HG03060 (cell line): Measurements from ENCODE around the gene UGT1A7.
"Not testable (repeated sequence)": the region's sequence is repeated elsewhere in the genome, so short reads cannot be mapped to it uniquely, and the experiment has no call there.

Source experiments
- ATAC-seq: cut with Tn5 transposase; IDR thresholded peaks from one replicate; pipeline ENCODE4 v1.9.1; 2021; ENCODE audit warnings: low read depth, moderate number of reproducible peaks; ENCODE audit not compliant: unreplicated experiment

The UGT1A7 gene

DNA sequence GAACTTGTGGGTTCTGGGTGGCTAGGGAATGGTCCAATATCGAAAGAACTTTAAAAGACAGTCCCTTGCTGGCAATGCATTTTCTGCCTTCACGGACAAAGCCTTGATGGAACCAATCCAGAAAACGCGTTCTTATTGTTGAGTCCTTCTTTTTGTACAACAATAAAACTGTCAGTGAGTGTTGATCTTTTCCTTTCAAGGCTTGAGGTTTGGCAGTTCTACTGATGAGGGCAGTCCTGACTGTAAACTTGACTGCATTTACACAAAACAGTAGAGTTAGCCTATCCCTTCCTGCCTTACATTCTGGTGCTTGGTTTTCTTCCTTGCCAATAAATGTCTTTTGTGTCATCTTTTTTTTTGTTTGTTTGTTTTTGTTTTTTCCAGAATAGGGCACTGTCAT lies 2.5 kb upstream of the UGT1A7 start:
- ATAC-seq = no peak

DNA sequence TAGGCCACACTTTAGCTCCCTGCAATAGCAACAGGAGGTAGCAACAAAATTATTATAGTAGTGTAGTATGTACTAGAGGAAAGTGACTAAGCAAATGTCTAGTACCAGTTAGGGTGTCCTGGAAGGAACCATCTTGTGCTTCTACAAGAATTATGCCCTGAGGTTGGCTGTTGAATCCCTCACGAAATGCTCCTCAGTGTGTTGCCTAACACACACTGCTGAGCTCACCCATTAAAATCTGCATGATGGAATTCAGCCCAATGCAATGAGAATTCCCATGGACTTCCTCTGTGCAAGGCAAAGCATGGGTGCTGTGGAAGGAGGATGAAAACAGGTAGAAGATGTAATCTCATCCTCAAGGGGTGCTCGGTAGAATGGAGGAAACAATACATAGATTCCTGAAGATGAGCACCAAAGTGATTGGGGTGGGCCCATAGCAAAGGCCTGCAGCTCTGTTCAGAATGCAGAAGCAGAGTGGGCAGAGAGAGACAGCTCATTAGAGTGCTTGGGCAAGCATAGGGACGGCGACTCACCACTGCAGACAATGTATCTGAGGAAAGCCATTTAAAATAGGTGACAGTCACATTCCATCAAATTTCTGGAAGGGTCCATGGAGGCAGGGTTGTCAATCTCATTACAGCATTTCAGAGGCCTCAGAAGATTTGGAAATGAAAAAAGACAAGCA lies 1.2 kb upstream of the UGT1A7 start:
- ATAC-seq = no peak

DNA sequence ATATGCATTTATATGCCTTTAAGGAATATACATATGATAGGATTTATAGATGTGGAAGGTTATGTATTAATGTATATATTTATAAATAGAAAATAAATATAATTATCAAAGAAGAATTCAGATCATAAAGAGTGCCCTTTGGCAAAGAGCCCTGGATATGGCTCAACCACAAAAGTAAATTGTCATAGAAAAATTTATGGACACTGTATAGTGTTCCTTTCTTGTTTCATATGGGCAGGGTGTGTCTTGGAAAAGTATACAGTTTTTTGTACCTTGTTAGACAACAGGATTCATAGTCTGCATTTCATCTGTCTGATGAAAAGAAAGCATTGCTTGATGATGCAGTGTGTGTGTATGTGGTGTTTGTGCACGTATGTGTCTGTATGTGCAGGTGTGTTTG lies 2.9 kb downstream of the UGT1A7 start:
- ATAC-seq = no peak

DNA sequence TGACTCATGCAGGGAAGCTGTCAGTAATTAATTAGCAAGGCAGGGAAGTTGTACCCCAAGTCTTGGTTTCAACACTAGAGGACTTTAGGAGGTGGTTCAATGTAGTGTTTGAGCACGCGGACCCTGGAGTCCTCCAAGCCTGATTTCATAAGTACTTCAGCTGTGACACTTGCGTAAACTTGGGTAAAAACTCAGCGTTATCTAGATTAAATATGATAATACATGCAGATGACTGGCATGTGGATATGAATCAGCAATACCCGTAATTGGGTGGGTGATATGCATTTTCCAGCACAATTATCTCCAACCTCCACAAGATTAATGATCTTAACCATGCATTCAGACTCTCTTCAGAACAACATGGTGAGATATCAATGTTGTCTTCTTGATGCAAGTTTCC lies 5.2 kb downstream of the UGT1A7 start:
- ATAC-seq = no peak

DNA sequence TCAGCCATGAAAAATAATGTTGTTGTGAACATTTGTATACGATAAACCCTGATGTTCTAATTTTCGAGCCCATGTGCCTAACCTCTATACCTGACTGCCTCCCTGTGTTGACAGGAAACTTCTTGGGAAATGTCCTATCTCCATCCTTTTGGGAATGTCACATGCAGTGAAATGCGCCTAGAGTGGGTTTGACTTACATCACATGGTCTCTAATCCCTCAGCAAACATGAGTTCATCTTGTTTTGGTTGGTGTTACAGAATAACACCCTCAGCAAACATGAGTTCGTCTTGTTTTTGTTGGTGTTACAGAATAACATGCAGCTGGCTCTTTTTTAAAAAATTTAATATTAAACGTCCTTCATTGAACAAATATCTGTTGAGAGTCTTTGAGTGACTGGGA lies 6.6 kb downstream of the UGT1A7 start:
- no peak for ATAC-seq

DNA sequence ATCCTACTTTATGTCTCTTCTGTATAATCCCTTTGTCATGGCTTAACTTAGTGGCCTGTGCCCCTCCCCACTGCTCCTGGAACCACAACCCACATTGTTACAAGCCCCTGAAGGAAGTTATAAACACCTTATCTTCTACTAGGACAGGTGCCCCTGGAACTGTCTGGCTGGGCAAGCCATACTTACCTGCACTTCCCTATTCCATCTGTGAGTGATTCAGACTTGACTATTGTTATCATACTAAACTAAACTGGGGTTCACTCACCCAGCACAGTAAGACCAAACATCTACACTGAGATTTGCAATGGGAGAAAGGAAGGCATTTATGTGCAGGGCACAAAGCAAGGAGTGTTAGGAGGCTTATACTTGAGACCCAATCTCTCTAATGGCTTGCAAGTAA lies 7.3 kb downstream of the UGT1A7 start:
- ATAC-seq = no peak

DNA sequence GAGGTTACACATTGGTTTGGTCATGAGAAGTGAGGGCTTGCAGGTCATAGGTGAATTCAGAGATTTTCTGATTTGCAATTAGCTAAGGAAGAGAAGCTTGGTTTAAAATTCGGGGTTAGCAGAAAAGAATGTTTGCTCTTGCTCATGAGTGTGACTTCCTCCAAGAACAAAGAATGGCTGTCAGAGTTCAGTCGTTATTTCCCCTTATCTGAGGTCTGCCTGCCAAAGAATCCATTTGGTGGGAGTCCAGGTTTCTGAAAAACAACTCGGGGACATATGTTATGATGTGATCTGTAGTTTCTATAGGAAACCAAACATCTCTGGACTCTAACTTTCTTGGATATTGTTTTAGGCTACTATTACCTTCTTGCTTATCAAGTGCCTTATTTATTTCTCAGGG lies 7.8 kb downstream of the UGT1A7 start:
- ATAC-seq = no peak

DNA sequence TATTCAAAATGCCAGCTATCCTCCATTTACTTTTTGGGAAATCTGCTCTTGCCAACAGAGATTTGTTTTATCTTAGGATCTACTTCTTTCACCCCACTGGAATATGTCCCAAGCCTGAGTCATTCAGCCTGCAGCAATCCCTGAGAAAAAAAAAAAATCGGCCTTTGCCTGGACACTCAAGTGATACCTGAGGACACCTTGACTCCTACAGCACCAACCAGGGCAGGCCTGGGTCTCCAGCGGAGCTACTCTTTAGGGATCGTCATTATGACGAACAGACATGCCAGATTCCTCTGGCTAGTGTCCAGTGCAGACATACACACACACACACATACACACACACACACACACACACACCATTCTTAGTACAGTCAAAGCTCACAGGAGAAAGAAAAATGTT lies 8.7 kb downstream of the UGT1A7 start:
- no peak for ATAC-seq

DNA sequence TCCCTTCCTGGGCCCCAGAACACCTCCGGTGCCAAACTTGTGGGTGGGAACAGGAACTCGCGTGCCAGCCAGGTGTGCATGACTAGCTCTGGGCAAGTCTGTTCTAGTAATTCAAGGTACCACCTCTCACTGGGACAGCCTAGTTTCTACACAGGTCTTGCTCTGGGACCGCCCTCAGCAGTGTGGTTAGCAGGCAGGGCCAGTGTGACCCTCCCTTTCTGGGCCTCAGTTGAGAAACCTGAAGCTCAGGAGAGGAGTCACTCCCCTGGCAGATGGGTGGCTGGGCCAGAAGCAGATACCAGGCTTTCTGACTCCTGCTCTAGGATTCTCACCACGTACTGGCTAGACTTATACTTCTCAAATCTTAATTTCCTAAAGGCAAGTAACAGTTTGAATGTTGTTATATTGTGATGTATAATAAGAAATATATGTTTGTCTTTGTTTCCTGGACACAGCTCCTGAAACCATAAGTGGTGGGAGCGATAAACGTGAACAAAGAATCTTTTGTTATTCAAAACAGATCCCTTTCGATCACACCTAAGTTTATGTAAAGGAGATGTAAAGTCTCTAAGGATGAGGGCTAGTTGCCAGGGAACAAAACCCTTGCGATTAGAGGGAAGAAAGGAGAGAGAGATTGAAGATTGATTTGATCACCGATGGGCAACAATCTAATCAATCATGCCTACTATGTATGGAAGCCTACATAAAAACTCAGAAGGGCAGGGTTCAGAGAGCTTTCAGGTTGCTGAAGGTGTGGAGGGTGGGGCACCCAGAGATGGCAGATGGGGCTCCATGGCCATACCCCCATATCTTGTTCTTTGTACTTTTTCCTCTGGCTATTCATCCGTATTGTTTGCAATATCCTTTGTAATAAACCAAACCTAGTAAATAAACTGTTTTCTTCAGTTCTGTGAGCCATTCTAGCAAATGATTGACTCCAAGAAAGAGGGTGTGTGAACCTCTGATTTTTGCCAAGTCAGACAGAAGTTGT lies 10.0 kb downstream of the UGT1A7 start:
- ATAC-seq = no peak

DNA sequence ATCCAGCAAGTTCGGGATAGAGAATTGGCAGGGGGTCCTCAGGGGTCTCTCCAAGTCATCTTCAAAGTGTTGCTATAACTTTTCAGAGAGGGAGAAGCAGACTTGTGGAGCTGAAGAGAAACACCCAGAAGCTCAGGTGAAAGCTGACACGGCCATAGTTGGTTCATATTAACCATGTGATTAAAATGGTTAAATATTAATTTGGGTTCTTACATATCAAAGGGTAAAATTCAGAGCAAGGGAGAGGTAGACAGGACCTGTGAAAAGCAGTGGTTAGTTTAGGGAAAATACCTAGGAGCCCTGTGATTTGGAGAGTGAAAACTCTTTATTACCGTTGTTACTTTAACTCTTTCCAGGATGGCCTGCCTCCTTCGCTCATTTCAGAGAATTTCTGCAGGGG lies 10.9 kb downstream of the UGT1A7 start, which contains the start of gene UGT1A6:
Gene UGT1A6 (plus strand): TSS at position 243 of the 400 bp plus-strand sequence. CDS start 115 bp downstream, at position 358.
- ATAC-seq = no peak

DNA sequence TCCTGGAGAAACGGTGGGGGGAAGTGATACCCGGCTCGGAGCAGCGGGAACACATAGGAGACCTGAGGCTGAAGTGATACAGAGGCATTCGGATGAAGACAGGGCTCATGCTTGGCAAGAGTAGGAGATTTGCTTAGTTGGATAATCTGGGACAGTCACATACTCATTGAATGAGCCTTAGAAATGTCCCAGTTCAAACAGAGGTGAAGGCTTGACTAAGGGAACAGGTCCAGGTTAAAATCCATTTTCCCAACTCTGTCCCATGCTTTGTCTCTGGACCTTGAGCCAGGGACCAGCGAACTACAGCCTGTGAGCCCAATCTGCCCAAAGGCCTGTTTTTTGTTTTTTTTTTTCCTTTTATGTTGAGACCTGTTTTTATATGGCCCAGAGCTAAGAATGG lies 12.3 kb downstream of the UGT1A7 start:
- no peak for ATAC-seq

DNA sequence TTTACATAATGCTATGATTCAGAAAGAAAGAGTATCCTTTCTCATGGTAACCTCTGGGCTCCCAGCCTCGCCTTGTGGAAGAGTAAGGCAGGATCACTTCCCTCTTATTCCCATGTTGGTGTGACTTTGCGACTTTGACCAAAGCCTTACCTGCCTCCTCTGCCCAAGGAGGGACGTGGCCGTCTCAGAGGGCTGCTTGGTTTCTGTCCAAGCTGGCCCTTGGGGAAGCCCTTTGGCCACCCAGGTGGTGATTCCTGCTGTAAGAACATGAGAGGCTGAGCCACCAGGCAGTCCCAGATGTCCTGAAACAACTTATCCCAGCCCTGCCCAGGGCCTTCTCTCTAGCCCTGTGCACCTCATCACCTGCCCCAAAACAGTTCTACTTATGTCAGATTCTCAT lies 17.0 kb downstream of the UGT1A7 start:
- ATAC-seq = no peak

DNA sequence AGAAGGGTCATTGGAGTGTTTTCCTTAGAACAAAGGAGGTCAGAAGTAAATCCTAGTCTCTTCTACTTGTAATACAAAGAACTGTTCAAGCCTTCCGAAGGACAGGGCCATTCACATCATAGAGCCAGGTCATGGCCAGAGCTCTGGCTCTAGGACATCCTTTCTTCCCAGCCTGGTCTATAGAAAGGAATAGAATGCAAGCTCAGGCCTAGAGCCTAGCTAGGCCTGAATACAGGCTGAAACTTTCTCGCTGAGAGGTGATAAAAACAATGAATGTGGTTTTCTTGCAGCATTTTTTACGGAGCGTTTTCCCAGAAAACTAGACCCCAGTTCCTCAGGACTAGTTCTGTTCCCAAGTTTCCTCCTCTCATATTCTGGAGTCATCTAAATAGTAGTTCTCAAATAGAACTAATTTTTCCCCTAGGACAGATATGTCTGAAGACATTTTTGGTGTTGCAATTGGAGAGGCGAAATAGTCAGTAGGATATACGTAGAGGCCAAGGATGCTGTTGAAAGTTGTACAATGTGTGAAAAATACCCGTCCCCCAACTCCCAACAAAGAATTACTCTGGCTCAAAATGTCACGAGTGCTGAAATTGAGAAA lies 17.8 kb downstream of the UGT1A7 start:
- no peak for ATAC-seq

DNA sequence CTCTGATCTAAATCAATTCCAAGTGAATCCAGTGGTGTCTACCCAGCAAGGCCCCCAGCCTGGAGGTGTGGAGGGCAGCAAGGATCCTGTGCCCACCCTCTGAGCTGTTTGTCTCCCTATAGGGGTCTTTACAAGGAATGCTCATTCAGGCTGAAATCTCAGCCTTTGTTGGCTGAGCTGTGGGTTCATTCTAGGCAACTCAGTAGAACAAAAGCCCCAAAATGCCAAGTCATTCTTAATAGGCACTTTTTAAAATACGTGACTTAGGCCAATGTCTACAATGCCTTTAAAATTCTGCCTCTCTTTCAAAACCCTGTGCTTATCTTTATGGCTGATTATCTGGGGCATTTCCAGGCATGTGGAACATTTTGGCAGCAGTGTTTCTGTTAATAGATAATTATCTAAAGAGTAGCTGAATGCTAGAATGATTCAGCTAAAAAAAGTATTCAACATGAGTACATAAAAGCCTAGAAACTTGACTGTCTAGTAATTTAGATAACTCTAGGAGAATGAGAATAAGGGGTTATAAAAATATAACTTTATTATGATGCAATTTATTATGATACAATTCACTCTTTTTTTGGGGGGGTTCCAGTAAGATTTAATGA lies 18.4 kb downstream of the UGT1A7 start:
- no peak for ATAC-seq

DNA sequence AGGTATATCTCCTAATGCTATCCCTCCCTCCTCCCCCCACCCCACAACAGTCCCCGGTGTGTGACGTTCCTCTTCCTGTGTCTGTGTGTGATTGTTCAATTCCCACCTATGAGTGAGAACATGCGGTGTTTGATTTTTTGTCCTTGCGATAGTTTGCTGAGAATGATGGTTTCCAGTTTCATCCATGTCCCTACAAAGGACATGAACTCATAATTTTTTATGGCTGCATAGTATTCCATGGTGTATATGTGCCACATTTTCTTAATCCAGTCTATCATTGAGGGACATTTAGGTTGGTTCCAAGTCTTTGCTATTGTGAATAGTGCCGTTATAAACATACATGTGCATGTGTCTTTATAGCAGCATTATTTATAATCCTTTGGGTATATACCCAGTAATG lies 19.1 kb downstream of the UGT1A7 start:
- not testable (repeated sequence) for ATAC-seq

DNA sequence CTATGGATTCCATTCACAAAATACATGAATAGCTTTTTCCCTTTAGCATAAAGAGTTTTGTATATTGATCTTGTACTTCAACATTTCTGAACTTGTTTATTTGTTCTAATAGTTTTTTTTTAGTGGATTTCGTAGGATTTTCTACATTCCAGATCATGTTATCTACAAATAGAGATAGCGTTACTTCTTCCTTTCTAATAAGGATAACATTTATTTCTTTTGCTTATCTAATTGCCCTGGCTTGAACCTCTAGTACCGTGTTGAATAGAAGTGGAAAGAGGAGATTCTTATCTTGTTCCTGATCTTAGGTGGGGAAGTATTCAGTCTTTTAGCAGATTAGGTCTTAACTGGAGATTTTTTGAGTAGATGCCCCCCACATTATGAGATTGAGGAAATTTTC lies 20.5 kb downstream of the UGT1A7 start:
- ATAC-seq = no peak

DNA sequence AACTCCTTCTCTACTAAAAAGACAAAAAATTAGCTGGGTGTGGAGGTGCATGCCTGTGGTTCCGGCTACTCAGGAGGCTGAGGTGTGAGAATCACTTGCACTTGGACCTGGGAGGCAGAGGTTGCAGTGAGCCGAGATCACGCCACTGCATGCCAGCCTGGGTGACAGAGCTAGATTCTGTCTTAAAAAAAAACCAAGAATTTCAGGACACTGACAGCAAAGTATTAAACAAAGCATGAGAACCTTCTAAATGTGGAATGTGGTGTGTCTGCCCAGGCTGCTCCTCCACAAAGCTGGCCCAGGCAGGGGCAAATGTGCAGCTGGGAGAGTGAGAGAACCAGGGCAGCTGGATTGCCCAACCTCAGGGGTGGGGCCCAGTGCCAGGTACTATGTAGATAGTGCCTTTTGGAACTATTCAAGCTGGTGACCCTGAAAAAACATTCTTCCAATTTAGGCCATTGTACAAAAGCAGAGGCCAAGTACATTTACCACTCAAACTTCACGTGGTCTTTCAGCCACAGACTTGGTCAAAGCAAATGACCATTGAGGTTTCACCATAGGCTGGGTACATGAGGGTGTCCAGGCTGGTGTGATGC lies 24.3 kb downstream of the UGT1A7 start:
- ATAC-seq = no peak

DNA sequence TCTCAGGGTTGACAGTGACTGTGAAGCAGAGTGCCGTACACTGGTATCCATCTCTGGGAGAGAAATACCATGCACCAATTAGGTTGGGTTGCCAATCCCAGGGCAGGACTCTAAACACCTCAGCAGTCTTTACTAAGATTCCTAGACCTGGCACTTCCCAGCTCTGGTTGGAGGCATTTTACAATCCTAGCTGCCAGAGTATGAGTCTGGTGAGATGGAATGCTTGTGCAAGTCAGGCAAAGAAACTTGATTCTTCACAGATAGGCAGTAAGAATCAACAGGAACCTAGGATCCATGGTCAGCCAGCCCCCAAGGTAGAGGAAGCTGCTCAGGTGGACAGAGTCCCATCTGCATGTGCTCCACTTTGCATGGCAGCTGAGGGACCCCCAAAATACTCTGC lies 25.0 kb downstream of the UGT1A7 start:
- no peak for ATAC-seq

DNA sequence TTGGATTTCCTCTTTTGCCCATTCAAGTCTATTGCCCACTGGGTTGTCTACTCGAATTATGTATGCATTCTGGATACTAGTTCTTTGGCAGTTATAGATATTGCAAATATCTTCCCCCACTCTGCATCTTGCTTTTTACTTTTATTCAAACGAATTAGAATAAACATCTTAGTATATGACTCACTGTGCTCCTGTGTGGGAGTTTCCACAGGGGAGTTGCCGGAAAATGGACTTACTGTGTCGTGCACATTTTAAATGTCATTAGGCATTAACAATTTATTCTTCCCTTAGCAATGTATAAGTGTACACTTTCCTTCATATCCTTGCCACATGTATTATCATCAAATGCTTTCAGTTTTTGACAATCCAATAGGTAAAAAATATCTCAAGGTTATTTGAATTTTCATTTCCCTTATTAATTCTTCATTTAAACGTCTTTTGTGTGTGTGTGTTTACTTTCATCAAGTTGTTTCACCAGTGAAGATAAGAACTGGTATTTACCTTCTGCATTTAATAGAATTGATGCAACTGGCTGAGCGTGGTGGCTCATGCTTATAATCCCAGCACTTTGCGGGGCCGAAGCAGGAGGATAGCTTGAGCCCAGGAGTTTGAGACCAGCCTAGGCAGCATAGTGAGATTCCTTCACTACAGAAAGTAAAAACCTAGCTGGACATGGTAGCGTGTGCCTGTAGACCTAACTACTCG lies 26.4 kb downstream of the UGT1A7 start:
- no peak for ATAC-seq

DNA sequence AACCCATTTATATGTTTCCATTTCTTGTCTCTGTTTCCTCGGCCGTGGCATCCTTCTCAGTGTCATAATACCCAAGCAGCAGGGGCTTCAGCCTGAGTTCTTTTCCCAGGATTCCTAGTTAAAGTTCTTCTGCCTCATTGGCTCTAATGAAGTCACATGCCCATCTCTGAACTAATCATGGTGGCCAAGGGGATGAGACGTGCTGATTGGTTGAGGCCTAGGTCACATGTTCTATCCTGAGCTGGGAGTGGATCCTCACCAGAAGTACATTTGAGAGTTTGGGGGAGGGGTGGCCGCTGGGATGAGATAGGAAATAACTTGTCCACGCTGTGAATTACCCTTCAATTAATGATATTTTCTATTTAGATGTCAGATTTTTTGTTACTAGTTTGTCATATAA lies 27.2 kb downstream of the UGT1A7 start:
- ATAC-seq = no peak
